HepG2 (cell line): Measurements from ENCODE around the gene CDC42EP1. TPM values are rescaled to one million over a fixed set of nuclear protein-coding genes. Genes with fewer than 3 reads are reported as not detected.

Experiments used
- ARNT2 ChIP-seq: sonication (generic); formaldehyde crosslinking; IDR thresholded peaks from 2 replicates; pipeline ENCODE4 v1.8.0; 2022; ENCODE audit warnings: mild to moderate bottlenecking, low read depth, missing genetic modification reagents, moderate library complexity
- ATF7-NPFF ChIP-seq: sonication (generic); formaldehyde crosslinking; IDR thresholded peaks from 2 replicates; pipeline ENCODE4 v1.8.1; 2023; ENCODE audit warnings: mild to moderate bottlenecking, low read depth, missing genetic modification reagents, moderate library complexity
- BRD4 ChIP-seq: sonication (generic); formaldehyde crosslinking; IDR thresholded peaks from 2 replicates; pipeline ENCODE4 v1.4.0; 2020; ENCODE audit warnings: missing genetic modification reagents
- HCFC1 ChIP-seq: fragments of 150-350 bp; IDR thresholded peaks from 2 replicates; pipeline ENCODE4 v1.6.1; 2014; ENCODE audit warnings: low read depth, low read length
- KDM1A ChIP-seq: IDR thresholded peaks from 2 replicates; pipeline ENCODE4 v1.6.1; 2016; ENCODE audit warnings: missing compliant biosample characterization
- MED1 ChIP-seq: sonication (generic); formaldehyde crosslinking; IDR thresholded peaks from 2 replicates; pipeline ENCODE4 v1.4.0; 2020; ENCODE audit warnings: missing genetic modification reagents
- MIER3 ChIP-seq: IDR thresholded peaks from 2 replicates; pipeline ENCODE4 v1.6.1; 2016; ENCODE audit warnings: missing compliant biosample characterization, borderline replicate concordance
- NR2F2 ChIP-seq: IDR thresholded peaks from 2 replicates; pipeline ENCODE4 v1.6.1; 2012; ENCODE audit warnings: low read depth, inconsistent platforms, borderline replicate concordance
- POLR2G ChIP-seq: fragments of 200-400 bp; formaldehyde crosslinking; IDR thresholded peaks from 2 replicates; pipeline ENCODE4 v1.6.1; 2018; ENCODE audit warnings: mild to moderate bottlenecking, low read depth, low read length, moderate library complexity
- SCMH1 ChIP-seq: sonication (generic); formaldehyde crosslinking; IDR thresholded peaks from 2 replicates; pipeline ENCODE4 v1.9.0; 2021; ENCODE audit warnings: missing genetic modification reagents, mild to moderate bottlenecking, borderline replicate concordance
- USF2 ChIP-seq, 2 experiments: sonication (generic) in 1 of 2; formaldehyde crosslinking in 1 of 2; IDR thresholded peaks; 2 replicates each; pipeline versions ENCODE4 v1.5.1 to v1.6.1; 2011 to 2020; ENCODE audit warnings: borderline replicate concordance in 1 of 2, low read depth in 1 of 2, low read length in 1 of 2, mild to moderate bottlenecking in 1 of 2, missing genetic modification reagents in 1 of 2, moderate library complexity in 1 of 2
- XRCC5 ChIP-seq: fragments of 200-400 bp; formaldehyde crosslinking; optimal IDR thresholded peaks from 2 replicates; pipeline ENCODE3; 2017; ENCODE audit warnings: mild to moderate bottlenecking, low read length
- ZNF274 ChIP-seq: sonication (generic); formaldehyde crosslinking; IDR thresholded peaks from 2 replicates; pipeline ENCODE4 v1.5.1; 2020; ENCODE audit warnings: mild to moderate bottlenecking, missing genetic modification reagents
- ZNF569 ChIP-seq: sonication (generic); formaldehyde crosslinking; IDR thresholded peaks from 2 replicates; pipeline ENCODE4 v1.5.0; 2020; ENCODE audit warnings: mild to moderate bottlenecking, missing genetic modification reagents, moderate library complexity, borderline replicate concordance
- ZNF749 ChIP-seq: sonication (generic); formaldehyde crosslinking; IDR thresholded peaks from 2 replicates; pipeline ENCODE4 v1.8.0; 2022; ENCODE audit warnings: mild to moderate bottlenecking, missing genetic modification reagents, moderate library complexity, borderline replicate concordance
- ZNF878 ChIP-seq: sonication (generic); formaldehyde crosslinking; IDR thresholded peaks from 2 replicates; pipeline ENCODE4 v1.8.1; 2023; ENCODE audit warnings: mild to moderate bottlenecking, missing genetic modification reagents, moderate library complexity
- polyA plus RNA-seq, 8 experiments: library from polyadenylated mRNA; depleted of rRNA in 3 of 8; stranded (reverse) in 7 of 8; unstranded in 1 of 8; fragments of >200 nt; fragmentation: Illumina TruSeq in 4 of 8; extraction: Trizol in 4 of 8; gene quantifications; 2 replicates each; pipeline versions ENCODE4 v1.2.1 to v1.2.3, GENCODE V29; 2011 to 2016; ENCODE audit warnings: low read depth in 4 of 8, missing spikeins in 1 of 8, mixed read lengths in 1 of 8; ENCODE audit not compliant: insufficient read depth in 1 of 8
- total RNA-seq, 5 experiments: library from RNA; depleted of rRNA; stranded (reverse); fragments of >200 nt; fragmentation: Illumina TruSeq; extraction: Trizol; gene quantifications; 2 replicates each; pipeline ENCODE4 v1.2.3, GENCODE V29; 2016; ENCODE audit warnings: low read depth in 1 of 5
- TF ChIP-seq, protein P1 (sequence below): sonication (generic); formaldehyde crosslinking; IDR thresholded peaks from 2 replicates; pipeline ENCODE4 v1.4.0; 2020; ENCODE audit warnings: missing genetic modification reagents, borderline replicate concordance
- TF ChIP-seq, protein P2 (sequence below): sonication (generic); formaldehyde crosslinking; conservative IDR thresholded peaks from 2 replicates; pipeline ENCODE4 v1.8.0; 2022; ENCODE audit warnings: missing genetic modification reagents
- TF ChIP-seq, protein P3 (sequence below): sonication (generic); formaldehyde crosslinking; IDR thresholded peaks from 2 replicates; pipeline ENCODE4 v1.4.0; 2020; ENCODE audit warnings: missing genetic modification reagents, borderline replicate concordance

Gene CDC42EP1
- total and polyA plus RNA-seq, 2 of the 13 experiments (the other 11 are each of a cell fraction or from before 2014, with no cell fraction given) = 17.1 to 29.5 TPM

DNA sequence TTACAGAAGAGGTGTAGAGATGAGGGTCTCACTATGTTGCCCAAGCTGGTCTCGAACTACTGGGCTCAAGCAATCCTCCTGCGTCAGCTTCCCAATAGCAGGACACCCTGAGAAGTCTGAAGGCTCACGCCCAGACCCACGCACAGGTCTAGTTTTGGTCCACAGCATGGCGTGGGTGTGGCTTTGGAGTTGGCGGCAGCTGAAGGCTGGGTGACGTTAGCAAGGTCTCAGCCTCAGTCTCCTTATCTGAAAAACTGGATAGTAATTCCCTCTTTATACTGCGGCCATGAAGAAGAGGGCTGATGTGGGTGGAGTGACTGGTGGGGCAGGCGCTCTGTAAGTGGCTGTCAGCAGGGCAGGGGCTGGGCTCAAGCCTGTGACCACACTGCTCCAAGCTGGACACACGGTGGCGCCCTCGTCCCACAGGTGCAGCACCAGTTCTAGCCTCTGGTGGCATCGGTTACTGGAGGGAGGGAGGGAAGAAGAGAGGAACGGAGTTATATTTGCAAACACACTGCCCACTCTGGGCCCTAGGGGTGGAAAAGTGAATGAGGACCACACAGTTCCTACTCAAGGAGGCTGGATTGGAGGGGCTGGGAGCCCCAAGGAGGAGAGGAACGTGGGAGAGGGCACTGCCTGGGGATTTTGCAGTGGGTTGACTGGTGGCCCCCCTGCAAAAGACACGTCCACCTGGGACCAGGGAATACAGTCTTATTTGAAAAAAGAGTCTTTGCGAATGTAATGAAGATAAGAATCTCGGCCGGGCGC lies 21.5 kb upstream of the CDC42EP1 start (continued):
- TF ChIP-seq USF2 (IDR thresholded peaks at IDR 0.05; ENCODE audit: low read depth, low read length) (no peak), USF2 (CRISPR knock-in tag; IDR thresholded peaks at IDR 0.05; ENCODE audit: borderline replicate concordance) (no peak), ATF7-NPFF (no peak), SCMH1 (CRISPR knock-in tag) (no peak), ZNF569 (CRISPR knock-in tag) (no peak), NR2F2 (no peak), KDM1A (CRISPR knock-in tag) (no peak), XRCC5 (peak; percentile 86), ZNF878 (CRISPR knock-in tag) (no peak), POLR2G (no peak), ZNF274 (CRISPR knock-in tag) (no peak), BRD4 (CRISPR knock-in tag) (no peak), HCFC1 (no peak), MED1 (CRISPR knock-in tag) (peak; percentile 62; the same call in 1 of the 2 replicates), ARNT2 (CRISPR knock-in tag) (0 out of 2 replicates have a peak, but pooled peaks have one; percentile 8), MIER3 (no peak), ZNF749 (CRISPR knock-in tag) (no peak)
- TF ChIP-seq, protein P1, sequence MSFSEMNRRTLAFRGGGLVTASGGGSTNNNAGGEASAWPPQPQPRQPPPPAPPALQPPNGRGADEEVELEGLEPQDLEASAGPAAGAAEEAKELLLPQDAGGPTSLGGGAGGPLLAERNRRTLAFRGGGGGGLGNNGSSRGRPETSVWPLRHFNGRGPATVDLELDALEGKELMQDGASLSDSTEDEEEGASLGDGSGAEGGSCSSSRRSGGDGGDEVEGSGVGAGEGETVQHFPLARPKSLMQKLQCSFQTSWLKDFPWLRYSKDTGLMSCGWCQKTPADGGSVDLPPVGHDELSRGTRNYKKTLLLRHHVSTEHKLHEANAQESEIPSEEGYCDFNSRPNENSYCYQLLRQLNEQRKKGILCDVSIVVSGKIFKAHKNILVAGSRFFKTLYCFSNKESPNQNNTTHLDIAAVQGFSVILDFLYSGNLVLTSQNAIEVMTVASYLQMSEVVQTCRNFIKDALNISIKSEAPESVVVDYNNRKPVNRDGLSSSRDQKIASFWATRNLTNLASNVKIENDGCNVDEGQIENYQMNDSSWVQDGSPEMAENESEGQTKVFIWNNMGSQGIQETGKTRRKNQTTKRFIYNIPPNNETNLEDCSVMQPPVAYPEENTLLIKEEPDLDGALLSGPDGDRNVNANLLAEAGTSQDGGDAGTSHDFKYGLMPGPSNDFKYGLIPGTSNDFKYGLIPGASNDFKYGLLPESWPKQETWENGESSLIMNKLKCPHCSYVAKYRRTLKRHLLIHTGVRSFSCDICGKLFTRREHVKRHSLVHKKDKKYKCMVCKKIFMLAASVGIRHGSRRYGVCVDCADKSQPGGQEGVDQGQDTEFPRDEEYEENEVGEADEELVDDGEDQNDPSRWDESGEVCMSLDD (CRISPR knock-in tag) = no peak
- TF ChIP-seq, protein P2, sequence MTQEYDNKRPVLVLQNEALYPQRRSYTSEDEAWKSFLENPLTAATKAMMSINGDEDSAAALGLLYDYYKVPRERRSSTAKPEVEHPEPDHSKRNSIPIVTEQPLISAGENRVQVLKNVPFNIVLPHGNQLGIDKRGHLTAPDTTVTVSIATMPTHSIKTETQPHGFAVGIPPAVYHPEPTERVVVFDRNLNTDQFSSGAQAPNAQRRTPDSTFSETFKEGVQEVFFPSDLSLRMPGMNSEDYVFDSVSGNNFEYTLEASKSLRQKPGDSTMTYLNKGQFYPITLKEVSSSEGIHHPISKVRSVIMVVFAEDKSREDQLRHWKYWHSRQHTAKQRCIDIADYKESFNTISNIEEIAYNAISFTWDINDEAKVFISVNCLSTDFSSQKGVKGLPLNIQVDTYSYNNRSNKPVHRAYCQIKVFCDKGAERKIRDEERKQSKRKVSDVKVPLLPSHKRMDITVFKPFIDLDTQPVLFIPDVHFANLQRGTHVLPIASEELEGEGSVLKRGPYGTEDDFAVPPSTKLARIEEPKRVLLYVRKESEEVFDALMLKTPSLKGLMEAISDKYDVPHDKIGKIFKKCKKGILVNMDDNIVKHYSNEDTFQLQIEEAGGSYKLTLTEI = no peak
- TF ChIP-seq, protein P3, sequence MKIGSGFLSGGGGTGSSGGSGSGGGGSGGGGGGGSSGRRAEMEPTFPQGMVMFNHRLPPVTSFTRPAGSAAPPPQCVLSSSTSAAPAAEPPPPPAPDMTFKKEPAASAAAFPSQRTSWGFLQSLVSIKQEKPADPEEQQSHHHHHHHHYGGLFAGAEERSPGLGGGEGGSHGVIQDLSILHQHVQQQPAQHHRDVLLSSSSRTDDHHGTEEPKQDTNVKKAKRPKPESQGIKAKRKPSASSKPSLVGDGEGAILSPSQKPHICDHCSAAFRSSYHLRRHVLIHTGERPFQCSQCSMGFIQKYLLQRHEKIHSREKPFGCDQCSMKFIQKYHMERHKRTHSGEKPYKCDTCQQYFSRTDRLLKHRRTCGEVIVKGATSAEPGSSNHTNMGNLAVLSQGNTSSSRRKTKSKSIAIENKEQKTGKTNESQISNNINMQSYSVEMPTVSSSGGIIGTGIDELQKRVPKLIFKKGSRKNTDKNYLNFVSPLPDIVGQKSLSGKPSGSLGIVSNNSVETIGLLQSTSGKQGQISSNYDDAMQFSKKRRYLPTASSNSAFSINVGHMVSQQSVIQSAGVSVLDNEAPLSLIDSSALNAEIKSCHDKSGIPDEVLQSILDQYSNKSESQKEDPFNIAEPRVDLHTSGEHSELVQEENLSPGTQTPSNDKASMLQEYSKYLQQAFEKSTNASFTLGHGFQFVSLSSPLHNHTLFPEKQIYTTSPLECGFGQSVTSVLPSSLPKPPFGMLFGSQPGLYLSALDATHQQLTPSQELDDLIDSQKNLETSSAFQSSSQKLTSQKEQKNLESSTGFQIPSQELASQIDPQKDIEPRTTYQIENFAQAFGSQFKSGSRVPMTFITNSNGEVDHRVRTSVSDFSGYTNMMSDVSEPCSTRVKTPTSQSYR (CRISPR knock-in tag) = no peak
